ENCODE results near the gene DPEP1.

- TF ChIP-seq CTCF (IDR thresholded peaks at IDR 0.05; ENCODE audit: low read length) = no peak
- no peak for TF ChIP-seq EZH2 (IDR thresholded peaks at IDR 0.05; ENCODE audit: borderline replicate concordance, low read length)
These were observed 41.7 kb downstream of the DPEP1 start for GRCh38 chr16:89655062-89655643.
